T-helper 1 cell treated with Interleukin-12 subunit alpha and Interleukin-12 subunit beta and Interleukin-4 antibody, amounts not matched to agents 30 ng/mL and 1 ng/mL, for 36 hours (primary cell): Measurements from ENCODE around the gene NFIA. TPM values are rescaled to one million over a fixed set of nuclear protein-coding genes. Genes with fewer than 3 reads are reported as not detected.

Experiments
- intact Hi-C: fragments of 100-400 bp; cut with micrococcal nuclease; formaldehyde crosslinking; loops from one replicate; pipeline ENCODE4 v1.15.1; 2024
- total RNA-seq: library from RNA; stranded (reverse); gene quantifications from 2 replicates; pipeline ENCODE4 v1.2.3, GENCODE V29; 2022

The NFIA gene
- total RNA-seq, 1 donor from 2014 or later = 0.66 TPM

- intact Hi-C loops = no loop called here
Measured at GRCh38 chr1:61208172-61208571, 125.8 kb downstream of the NFIA start.

- intact Hi-C loops = no loop called here
Measured at GRCh38 chr1:61208831-61209230, 126.5 kb downstream of the NFIA start.

- intact Hi-C loops = loop anchor here (2.0 kb wide), 1 partner anchor 160 kb away; no protein-coding TSS in a partner anchor
Measured at GRCh38 chr1:61210435-61211154, 128.2 kb downstream of the NFIA start.

GRCh38 chr1:61213245-61214011 lies 131.1 kb downstream of the NFIA start:
- intact Hi-C loops = no loop called here

- intact Hi-C loops = no loop called here
Measured at GRCh38 chr1:61215119-61215518, 132.8 kb downstream of the NFIA start.

GRCh38 chr1:61215676-61216289 lies 133.4 kb downstream of the NFIA start:
- intact Hi-C loops = no loop called here

- intact Hi-C loops = no loop called here
Measured at GRCh38 chr1:61220536-61220935, 138.2 kb downstream of the NFIA start.

- intact Hi-C loops = no loop called here
Measured at GRCh38 chr1:61221642-61222041, 139.3 kb downstream of the NFIA start.

- intact Hi-C loops = no loop called here
Measured at GRCh38 chr1:61222240-61222639, 139.9 kb downstream of the NFIA start.

- intact Hi-C loops = no loop called here
Measured at GRCh38 chr1:61223140-61223539, 140.8 kb downstream of the NFIA start.

GRCh38 chr1:61224609-61225008 lies 142.2 kb downstream of the NFIA start:
- intact Hi-C loops = no loop called here

- intact Hi-C loops = no loop called here
Measured at GRCh38 chr1:61225478-61225877, 143.1 kb downstream of the NFIA start.

GRCh38 chr1:61226791-61227567 lies 144.6 kb downstream of the NFIA start:
- intact Hi-C loops = no loop called here

- intact Hi-C loops = no loop called here
Measured at GRCh38 chr1:61227857-61228550, 145.6 kb downstream of the NFIA start.

- intact Hi-C loops = no loop called here
Measured at GRCh38 chr1:61230523-61230922, 148.2 kb downstream of the NFIA start.

- intact Hi-C loops = no loop called here
Measured at GRCh38 chr1:61231795-61232194, 149.4 kb downstream of the NFIA start.

- intact Hi-C loops = no loop called here
Measured at GRCh38 chr1:61233121-61233660, 150.8 kb downstream of the NFIA start.

- intact Hi-C loops = no loop called here
Measured at GRCh38 chr1:61234587-61234919, 152.2 kb downstream of the NFIA start.

GRCh38 chr1:61237147-61237546 lies 154.8 kb downstream of the NFIA start:
- intact Hi-C loops = no loop called here

- intact Hi-C loops = no loop called here
Measured at GRCh38 chr1:61237659-61238358, 155.4 kb downstream of the NFIA start.
